K562 (cell line): ENCODE data around the gene THOC7. TPM values are rescaled to one million over a fixed set of nuclear protein-coding genes. Genes with fewer than 3 reads are reported as not detected.
A peak's percentile ranks its signal among the peaks of the same experiment; 100 is the strongest.

Experiments used
- ARID1B ChIP-seq: fragments of 450-650 bp; IDR thresholded peaks from 2 replicates; pipeline ENCODE4 v1.6.1; 2016; ENCODE audit warnings: antibody characterized with exemption, mild to moderate bottlenecking, inconsistent platforms
- CCAR2 ChIP-seq: fragments of 200-400 bp; formaldehyde crosslinking; IDR thresholded peaks from 2 replicates; pipeline ENCODE4 v1.6.1; 2017; ENCODE audit warnings: mild to moderate bottlenecking, low read depth, low read length
- GABPB2 ChIP-seq: fragments of 250-450 bp; sonication (Bioruptor Pico); conservative IDR thresholded peaks from 2 replicates; pipeline ENCODE4 v1.5.1; 2021; ENCODE audit warnings: mild to moderate bottlenecking
- MYBL2 ChIP-seq, 2 experiments: fragments of 450-650 bp in 1 of 2; sonication (generic) in 1 of 2; formaldehyde crosslinking in 1 of 2; IDR thresholded peaks; 2 replicates each; pipeline versions ENCODE4 v1.6.1 to v1.8.1; 2017 to 2022; ENCODE audit warnings: borderline replicate concordance in 1 of 2, inconsistent platforms in 1 of 2, low read depth in 1 of 2, mild to moderate bottlenecking in 1 of 2, missing genetic modification reagents in 1 of 2, moderate library complexity in 1 of 2
- OTX1 ChIP-seq: fragments of 450-650 bp; formaldehyde crosslinking; IDR thresholded peaks from 2 replicates; pipeline ENCODE4 v1.4.0; 2022; ENCODE audit warnings: mild to moderate bottlenecking
- PRPF4 ChIP-seq: fragments of 200-400 bp; formaldehyde crosslinking; IDR thresholded peaks from one replicate; pipeline ENCODE4 v1.6.1; 2017; ENCODE audit warnings: low read length, low read depth, mild to moderate bottlenecking; ENCODE audit not compliant: insufficient read depth, poor library complexity, severe bottlenecking
- RB1 ChIP-seq: fragments of 450-650 bp; IDR thresholded peaks from 2 replicates; pipeline ENCODE4 v1.6.1; 2017; ENCODE audit warnings: low read depth, mild to moderate bottlenecking
- RBBP5 ChIP-seq: fragments of 200-600 bp; sonication (generic); IDR thresholded peaks from 2 replicates; pipeline ENCODE4 v1.6.1; 2012; ENCODE audit warnings: borderline replicate concordance, mild to moderate bottlenecking, low read length, control low read depth, inconsistent platforms; ENCODE audit not compliant: insufficient read depth, poor library complexity, severe bottlenecking
- RBM15 ChIP-seq: fragments of 200-400 bp; formaldehyde crosslinking; IDR thresholded peaks from 2 replicates; pipeline ENCODE4 v1.6.1; 2018; ENCODE audit warnings: mild to moderate bottlenecking, low read length, moderate library complexity; ENCODE audit not compliant: insufficient read depth
- RBM17 ChIP-seq: fragments of 200-400 bp; formaldehyde crosslinking; IDR thresholded peaks from 2 replicates; pipeline ENCODE4 v1.6.1; 2017; ENCODE audit warnings: low read depth, mild to moderate bottlenecking, low read length, borderline replicate concordance
- ZFP36 ChIP-seq: fragments of 150-350 bp; IDR thresholded peaks from 2 replicates; pipeline ENCODE4 v1.6.1; 2018; ENCODE audit warnings: low read length, low read depth; ENCODE audit not compliant: partially characterized antibody
- ZNF12 ChIP-seq: sonication (generic); formaldehyde crosslinking; IDR thresholded peaks from 2 replicates; pipeline ENCODE4 v1.4.0; 2020; ENCODE audit warnings: mild to moderate bottlenecking, missing genetic modification reagents
- ZNF124 ChIP-seq: sonication (generic); formaldehyde crosslinking; IDR thresholded peaks from 2 replicates; pipeline ENCODE4 v1.8.1; 2022; ENCODE audit warnings: missing genetic modification reagents
- ZNF146 ChIP-seq: IDR thresholded peaks from one replicate; pipeline ENCODE4 v1.6.1; 2018; ENCODE audit warnings: missing compliant biosample characterization; ENCODE audit not compliant: unreplicated experiment
- ZNF212 ChIP-seq: fragments of 450-650 bp; formaldehyde crosslinking; IDR thresholded peaks from 2 replicates; pipeline ENCODE4 v1.4.0; 2020; ENCODE audit warnings: mild to moderate bottlenecking
- ZNF77 ChIP-seq: fragments of 250-450 bp; sonication (Bioruptor Pico); IDR thresholded peaks from 2 replicates; pipeline ENCODE4 v1.5.0; 2020
- ZNF830 ChIP-seq: fragments of 250-450 bp; sonication (Bioruptor Pico); IDR thresholded peaks from 2 replicates; pipeline ENCODE4 v1.5.0; 2021; ENCODE audit warnings: mild to moderate bottlenecking
- polyA plus RNA-seq, 8 experiments: library from polyadenylated mRNA; depleted of rRNA in 4 of 8; stranded (reverse) in 5 of 8; unstranded in 3 of 8; fragments of >200 nt; fragmentation: Nextera tagmentation in 2 of 8; fragmentation: Illumina TruSeq in 1 of 8; extraction: Ambion mirVana in 2 of 8; extraction: Trizol in 1 of 8; gene quantifications; 2 replicates each; pipeline versions ENCODE4 v1.2.1 to v1.2.3, GENCODE V29; 2011 to 2014; ENCODE audit warnings: inconsistent platforms in 1 of 8, missing spikeins in 1 of 8
- total RNA-seq, 7 experiments: library from RNA; depleted of rRNA in 6 of 7; stranded (reverse); fragments of >200 nt in 6 of 7; fragmentation: Illumina TruSeq in 2 of 7; extraction: Trizol in 2 of 7; gene quantifications; 2 replicates each; pipeline versions ENCODE4 v1.2.1 to v1.2.3, GENCODE V29; 2011 to 2021; ENCODE audit warnings: low replicate concordance in 1 of 7
- TF ChIP-seq, protein P1 (sequence below): IDR thresholded peaks from 2 replicates; pipeline ENCODE4 v1.6.1; 2012; ENCODE audit warnings: low read depth, low read length, improper control_type of control experiment, borderline replicate concordance
- TF ChIP-seq, protein P2 (sequence below): fragments of 200-800 bp; sonication (Bioruptor generic); IDR thresholded peaks from 2 replicates; pipeline ENCODE4 v1.6.1; 2017; ENCODE audit warnings: missing genetic modification characterization, missing compliant biosample characterization
- TF ChIP-seq, protein P3 (sequence below): fragments of 450-650 bp; formaldehyde crosslinking; IDR thresholded peaks from 2 replicates; pipeline ENCODE4 v1.4.0; 2022; ENCODE audit warnings: missing genetic modification characterization
- TF ChIP-seq, protein P4 (sequence below): fragments of 250-450 bp; sonication (Bioruptor Pico); IDR thresholded peaks from 2 replicates; pipeline ENCODE4 v1.5.0; 2022; ENCODE audit warnings: mild to moderate bottlenecking

Gene THOC7
- total and polyA plus RNA-seq, 9 of the 15 experiments (the other 6 are each of a cell fraction or from before 2014, with no cell fraction given), result 56.5 to 129 (median 94.7) TPM

DNA sequence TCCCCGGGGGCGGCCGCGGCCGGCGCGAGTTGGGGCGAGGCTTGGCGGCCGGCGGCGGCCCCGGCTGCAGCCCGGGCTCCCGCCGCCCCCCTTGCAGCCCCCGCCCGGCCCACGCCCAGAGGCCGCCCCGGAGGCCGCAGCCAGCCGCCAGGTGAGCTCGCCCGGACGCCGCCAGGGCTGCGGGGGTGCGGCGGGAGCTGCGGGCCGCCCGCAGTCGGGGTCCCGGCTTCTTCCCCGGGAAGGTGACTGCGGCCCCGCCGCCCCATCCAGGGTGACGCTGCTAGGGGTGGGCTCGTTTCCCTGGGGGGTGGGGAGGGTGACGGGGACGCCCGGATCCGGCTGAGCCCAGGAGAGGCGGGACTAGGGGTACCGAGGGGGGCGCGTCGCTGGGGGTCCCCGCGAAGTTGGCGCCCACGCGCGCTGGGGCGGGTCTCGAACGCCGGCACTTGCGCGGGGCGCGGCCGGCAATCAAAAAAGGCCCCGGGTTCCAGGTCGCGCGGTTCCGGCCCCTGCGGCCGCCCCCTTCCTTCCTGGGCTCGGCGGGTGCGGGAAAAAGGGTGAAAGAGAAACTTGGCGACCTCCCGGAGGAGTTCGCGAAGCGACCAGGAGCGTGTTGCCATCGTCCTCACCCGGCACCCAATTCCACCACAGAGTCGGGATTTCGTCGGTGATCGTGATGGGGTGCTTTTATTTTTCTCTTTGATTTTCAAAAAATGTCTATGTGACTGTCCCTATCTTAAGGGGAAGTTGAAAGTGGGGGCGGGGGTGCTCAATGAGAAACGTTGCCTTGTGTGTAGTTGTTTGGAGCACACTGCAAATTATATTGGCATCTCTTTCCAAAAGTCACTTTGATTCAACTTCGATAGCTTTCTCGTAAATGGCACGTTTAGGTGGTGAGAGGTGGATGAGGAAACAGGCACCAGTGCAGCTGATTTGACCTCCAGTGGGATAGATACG is 681 bp upstream of the THOC7 start (continued):
- no peak for TF ChIP-seq ZNF77 (CRISPR knock-in tag)
- no peak for TF ChIP-seq RBM15
- no peak for TF ChIP-seq ARID1B
- no peak for TF ChIP-seq ZNF830
- no peak for TF ChIP-seq RBM17
- TF ChIP-seq, protein P1, sequence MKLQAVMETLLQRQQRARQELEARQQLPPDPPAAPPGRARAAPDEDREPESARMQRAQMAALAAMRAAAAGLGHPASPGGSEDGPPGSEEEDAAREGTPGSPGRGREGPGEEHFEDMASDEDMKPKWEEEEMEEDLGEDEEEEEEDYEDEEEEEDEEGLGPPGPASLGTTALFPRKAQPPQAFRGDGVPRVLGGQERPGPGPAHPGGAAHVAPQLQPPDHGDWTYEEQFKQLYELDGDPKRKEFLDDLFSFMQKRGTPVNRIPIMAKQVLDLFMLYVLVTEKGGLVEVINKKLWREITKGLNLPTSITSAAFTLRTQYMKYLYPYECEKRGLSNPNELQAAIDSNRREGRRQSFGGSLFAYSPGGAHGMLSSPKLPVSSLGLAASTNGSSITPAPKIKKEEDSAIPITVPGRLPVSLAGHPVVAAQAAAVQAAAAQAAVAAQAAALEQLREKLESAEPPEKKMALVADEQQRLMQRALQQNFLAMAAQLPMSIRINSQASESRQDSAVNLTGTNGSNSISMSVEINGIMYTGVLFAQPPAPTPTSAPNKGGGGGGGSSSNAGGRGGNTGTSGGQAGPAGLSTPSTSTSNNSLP, result no peak
- TF ChIP-seq RB1, result no peak
- TF ChIP-seq GABPB2 (CRISPR knock-in tag), result no peak
- TF ChIP-seq, protein P2, sequence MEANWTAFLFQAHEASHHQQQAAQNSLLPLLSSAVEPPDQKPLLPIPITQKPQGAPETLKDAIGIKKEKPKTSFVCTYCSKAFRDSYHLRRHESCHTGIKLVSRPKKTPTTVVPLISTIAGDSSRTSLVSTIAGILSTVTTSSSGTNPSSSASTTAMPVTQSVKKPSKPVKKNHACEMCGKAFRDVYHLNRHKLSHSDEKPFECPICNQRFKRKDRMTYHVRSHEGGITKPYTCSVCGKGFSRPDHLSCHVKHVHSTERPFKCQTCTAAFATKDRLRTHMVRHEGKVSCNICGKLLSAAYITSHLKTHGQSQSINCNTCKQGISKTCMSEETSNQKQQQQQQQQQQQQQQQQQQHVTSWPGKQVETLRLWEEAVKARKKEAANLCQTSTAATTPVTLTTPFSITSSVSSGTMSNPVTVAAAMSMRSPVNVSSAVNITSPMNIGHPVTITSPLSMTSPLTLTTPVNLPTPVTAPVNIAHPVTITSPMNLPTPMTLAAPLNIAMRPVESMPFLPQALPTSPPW (CRISPR knock-in tag), result peak; percentile 88
- peak; percentile 56 for TF ChIP-seq RBBP5
- no peak for TF ChIP-seq ZNF212 (CRISPR knock-in tag)
- TF ChIP-seq OTX1 (CRISPR knock-in tag), result no peak
- no peak for TF ChIP-seq MYBL2 (IDR thresholded peaks at IDR 0.05; ENCODE audit: low read depth)
- TF ChIP-seq MYBL2 (CRISPR knock-in tag; IDR thresholded peaks at IDR 0.05; ENCODE audit: borderline replicate concordance), result no peak
- TF ChIP-seq, protein P3, sequence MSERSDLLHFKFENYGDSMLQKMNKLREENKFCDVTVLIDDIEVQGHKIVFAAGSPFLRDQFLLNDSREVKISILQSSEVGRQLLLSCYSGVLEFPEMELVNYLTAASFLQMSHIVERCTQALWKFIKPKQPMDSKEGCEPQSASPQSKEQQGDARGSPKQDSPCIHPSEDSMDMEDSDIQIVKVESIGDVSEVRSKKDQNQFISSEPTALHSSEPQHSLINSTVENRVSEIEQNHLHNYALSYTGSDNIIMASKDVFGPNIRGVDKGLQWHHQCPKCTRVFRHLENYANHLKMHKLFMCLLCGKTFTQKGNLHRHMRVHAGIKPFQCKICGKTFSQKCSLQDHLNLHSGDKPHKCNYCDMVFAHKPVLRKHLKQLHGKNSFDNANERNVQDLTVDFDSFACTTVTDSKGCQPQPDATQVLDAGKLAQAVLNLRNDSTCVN (CRISPR knock-in tag), result no peak
- no peak for TF ChIP-seq ZNF124
- TF ChIP-seq PRPF4, result no peak
- TF ChIP-seq CCAR2, result no peak
- no peak for TF ChIP-seq ZNF146 (CRISPR knock-in tag)
- TF ChIP-seq, protein P4, sequence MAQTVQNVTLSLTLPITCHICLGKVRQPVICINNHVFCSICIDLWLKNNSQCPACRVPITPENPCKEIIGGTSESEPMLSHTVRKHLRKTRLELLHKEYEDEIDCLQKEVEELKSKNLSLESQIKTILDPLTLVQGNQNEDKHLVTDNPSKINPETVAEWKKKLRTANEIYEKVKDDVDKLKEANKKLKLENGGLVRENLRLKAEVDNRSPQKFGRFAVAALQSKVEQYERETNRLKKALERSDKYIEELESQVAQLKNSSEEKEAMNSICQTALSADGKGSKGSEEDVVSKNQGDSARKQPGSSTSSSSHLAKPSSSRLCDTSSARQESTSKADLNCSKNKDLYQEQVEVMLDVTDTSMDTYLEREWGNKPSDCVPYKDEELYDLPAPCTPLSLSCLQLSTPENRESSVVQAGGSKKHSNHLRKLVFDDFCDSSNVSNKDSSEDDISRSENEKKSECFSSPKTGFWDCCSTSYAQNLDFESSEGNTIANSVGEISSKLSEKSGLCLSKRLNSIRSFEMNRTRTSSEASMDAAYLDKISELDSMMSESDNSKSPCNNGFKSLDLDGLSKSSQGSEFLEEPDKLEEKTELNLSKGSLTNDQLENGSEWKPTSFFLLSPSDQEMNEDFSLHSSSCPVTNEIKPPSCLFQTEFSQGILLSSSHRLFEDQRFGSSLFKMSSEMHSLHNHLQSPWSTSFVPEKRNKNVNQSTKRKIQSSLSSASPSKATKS (CRISPR knock-in tag), result no peak
- no peak for TF ChIP-seq ZFP36
- TF ChIP-seq ZNF12 (CRISPR knock-in tag), result no peak
